ENCODE measurements around the gene ULBP1. TPM values are rescaled to one million over a fixed set of nuclear protein-coding genes. Genes with fewer than 3 reads are reported as not detected.

The ULBP1 gene
- total RNA-seq, 1 experiment from 2014 or later = 1.6 TPM

- no peak overlapping the region for H2BK120ac ChIP-seq (ENCODE audit: low read depth, low read length, poor library complexity, severe bottlenecking)
- Mint-ChIP-seq H3K27me3 (ENCODE audit: low read depth) (peaks cover 99% of the 10 kb centered on the region), H3K9me3 (peaks cover 0 to 9% of the 10 kb centered on the region in 2 experiments; a peak in 2 of 5 replicates), H3K4me3 (peak overlapping the region; percentile 59 to 76), H3K27ac (no peak overlapping the region; a peak in 1 of 7 replicates), H3K4me1 (peaks cover 12 to 14% of the 10 kb centered on the region in 2 experiments), H3K36me3 (ENCODE audit: insufficient read depth in 1 of 3, low read depth in 3 of 3) (peaks cover 0 to 4% (median 3%) of the 10 kb centered on the region in 3 experiments; a peak in 3 of 7 replicates)
- DNase-seq = no peak
- peak overlapping the region; percentile 46 for H3K4me2 ChIP-seq (ENCODE audit: insufficient read depth, insufficient read length, low read length)
- no peak overlapping the region for H2BK20ac ChIP-seq (ENCODE audit: low read depth, low read length, poor library complexity, severe bottlenecking)
- no CpG with 5 or more reads among the region's 58 CpGs for WGBS (ENCODE audit: extremely low coverage, insufficient read length, low lambda C conversion rate)
- no peak overlapping the region for H4K5ac ChIP-seq (ENCODE audit: insufficient read length, low read depth, low read length)
- H3K14ac ChIP-seq (ENCODE audit: insufficient read depth, low read length) = peak overlapping the region; percentile 50; the same call in 1 of the 2 replicates
- no peak overlapping the region for H2AFZ ChIP-seq (ENCODE audit: low read length)
- H3K56ac ChIP-seq (ENCODE audit: insufficient read length, low read depth, low read length) = no peak overlapping the region
- H3K79me2 ChIP-seq (ENCODE audit: insufficient read depth, low read length) = no peaks in the 10 kb centered on the region
- H2AK5ac ChIP-seq (ENCODE audit: insufficient read length, low read length) = no peak overlapping the region
- no peak overlapping the region for H3K9ac ChIP-seq (ENCODE audit: extremely low read depth, insufficient read length, low read length)
- no peak overlapping the region for H2BK12ac ChIP-seq (ENCODE audit: insufficient read length, low read depth, low read length)
- H4K20me1 ChIP-seq (ENCODE audit: control insufficient read depth, insufficient read depth, insufficient read length) = no peaks in the 10 kb centered on the region
- H3T11ph ChIP-seq (ENCODE audit: low read length) = no peak overlapping the region
- H3K27me3 ChIP-seq (ENCODE audit: insufficient read depth, low read length) = peaks cover 82% of the 10 kb centered on the region
- H2BK15ac ChIP-seq (ENCODE audit: low read depth, low read length) = no peak overlapping the region
- H4K91ac ChIP-seq (ENCODE audit: insufficient read length, low read depth, low read length) = no peak overlapping the region
- H3K4ac ChIP-seq (ENCODE audit: low read depth, low read length) = no peak overlapping the region
- no peaks in the 10 kb centered on the region for H3K79me1 ChIP-seq (ENCODE audit: insufficient read depth, low read depth, low read length, poor library complexity, severe bottlenecking)
- no peak overlapping the region for H3K23ac ChIP-seq (ENCODE audit: insufficient read length, low read depth, low read length)
- no peak overlapping the region for H3K18ac ChIP-seq (ENCODE audit: insufficient read length, low read depth, low read length)
- H3K4me1 ChIP-seq (ENCODE audit: insufficient read depth, low read length) = no peaks in the 10 kb centered on the region
- no peak overlapping the region for H3K27ac ChIP-seq (ENCODE audit: insufficient read length, low read depth, low read length)
- no peak overlapping the region for H2BK5ac ChIP-seq (ENCODE audit: insufficient read length, low read length)
- no peak for TF ChIP-seq CTCF (conservative IDR thresholded peaks at IDR 0.05)
- H4K8ac ChIP-seq (replicated peaks; ENCODE audit: insufficient read length, low read depth, low read length) = no peak overlapping the region
- H3K23me2 ChIP-seq (ENCODE audit: insufficient read length, low read depth, low read length, poor library complexity, severe bottlenecking) = peaks cover 20% of the 10 kb centered on the region
- H3K9me3 ChIP-seq (ENCODE audit: control insufficient read depth, low read depth, low read length) = no peaks in the 10 kb centered on the region
Measured at GRCh38 chr6:149938571-149939355, 25.0 kb upstream of the ULBP1 start.

All from H9 (cell line).